ENCODE measurements around the gene MPZL2. TPM values are rescaled to one million over a fixed set of nuclear protein-coding genes. Genes with fewer than 3 reads are reported as not detected.

Gene MPZL2
- total RNA-seq, 1 experiment from 2014 or later: 1.2 TPM

DNA sequence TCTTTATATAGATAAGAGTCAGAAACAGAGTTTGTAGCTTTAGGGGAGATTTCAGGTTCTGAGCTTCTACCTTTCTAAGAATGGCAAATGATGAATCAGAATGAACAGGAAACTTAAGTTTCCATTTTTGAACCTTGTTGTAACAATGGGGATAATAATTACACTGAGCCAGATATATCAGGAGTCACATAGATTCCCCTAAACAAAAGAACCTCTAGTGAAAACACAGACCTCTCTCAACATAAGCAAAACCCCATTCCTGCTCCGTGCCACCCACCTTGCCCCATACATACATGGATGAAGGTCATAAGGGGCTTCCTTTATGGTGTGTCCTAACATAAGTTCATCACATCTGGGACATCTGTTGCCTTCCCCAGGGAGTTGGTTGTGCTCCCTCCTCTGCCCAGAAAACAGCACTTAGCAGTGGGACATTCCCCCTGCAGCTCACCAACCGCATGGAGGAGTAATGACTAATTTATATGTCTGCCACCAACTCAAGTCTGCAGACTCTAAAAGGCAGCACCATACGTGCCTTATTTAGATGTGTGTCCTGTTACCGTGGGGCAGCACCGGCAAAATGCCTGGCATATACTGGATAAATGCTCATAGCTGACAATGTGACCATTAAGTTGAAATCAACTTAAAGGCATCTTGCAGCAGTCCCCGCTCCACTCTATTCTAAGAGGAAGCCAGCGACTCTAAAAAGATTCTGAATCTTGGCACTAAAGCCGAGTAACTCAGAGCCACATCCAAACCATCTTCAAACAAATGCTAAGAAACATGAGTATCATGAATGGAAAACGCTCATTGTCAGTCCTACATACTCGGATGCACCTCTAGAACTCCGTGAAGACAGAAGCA is 47.2 kb downstream of the MPZL2 start:
- Mint-ChIP-seq H3K9me3 (peaks cover 4% of the 10 kb centered on the region), H3K36me3 (no peaks in the 10 kb centered on the region), H3K27ac (no peak overlapping the region), H3K4me3 (no peak overlapping the region), H3K27me3 (ENCODE audit: low read depth) (peaks cover 6% of the 10 kb centered on the region), H3K4me1 (peaks cover 31% of the 10 kb centered on the region)
- ChIA-PET POLR2A (no interaction called here), CTCF (interaction anchor here (1.4 kb wide), 1 partner anchor 18 kb away, joined by 7 read pairs; no protein-coding TSS in a partner anchor)
- no peak for ATAC-seq
- TF ChIP-seq RELA (CRISPR knock-in tag; IDR thresholded peaks at IDR 0.05; ENCODE audit: borderline replicate concordance): no peak
- TF ChIP-seq, protein P1, sequence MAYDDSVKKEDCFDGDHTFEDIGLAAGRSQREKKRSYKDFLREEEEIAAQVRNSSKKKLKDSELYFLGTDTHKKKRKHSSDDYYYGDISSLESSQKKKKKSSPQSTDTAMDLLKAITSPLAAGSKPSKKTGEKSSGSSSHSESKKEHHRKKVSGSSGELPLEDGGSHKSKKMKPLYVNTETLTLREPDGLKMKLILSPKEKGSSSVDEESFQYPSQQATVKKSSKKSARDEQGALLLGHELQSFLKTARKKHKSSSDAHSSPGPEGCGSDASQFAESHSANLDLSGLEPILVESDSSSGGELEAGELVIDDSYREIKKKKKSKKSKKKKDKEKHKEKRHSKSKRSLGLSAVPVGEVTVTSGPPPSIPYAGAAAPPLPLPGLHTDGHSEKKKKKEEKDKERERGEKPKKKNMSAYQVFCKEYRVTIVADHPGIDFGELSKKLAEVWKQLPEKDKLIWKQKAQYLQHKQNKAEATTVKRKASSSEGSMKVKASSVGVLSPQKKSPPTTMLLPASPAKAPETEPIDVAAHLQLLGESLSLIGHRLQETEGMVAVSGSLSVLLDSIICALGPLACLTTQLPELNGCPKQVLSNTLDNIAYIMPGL (CRISPR knock-in tag; IDR thresholded peaks at IDR 0.05): no peak
- TF ChIP-seq, protein P2, sequence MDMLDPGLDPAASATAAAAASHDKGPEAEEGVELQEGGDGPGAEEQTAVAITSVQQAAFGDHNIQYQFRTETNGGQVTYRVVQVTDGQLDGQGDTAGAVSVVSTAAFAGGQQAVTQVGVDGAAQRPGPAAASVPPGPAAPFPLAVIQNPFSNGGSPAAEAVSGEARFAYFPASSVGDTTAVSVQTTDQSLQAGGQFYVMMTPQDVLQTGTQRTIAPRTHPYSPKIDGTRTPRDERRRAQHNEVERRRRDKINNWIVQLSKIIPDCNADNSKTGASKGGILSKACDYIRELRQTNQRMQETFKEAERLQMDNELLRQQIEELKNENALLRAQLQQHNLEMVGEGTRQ (CRISPR knock-in tag; IDR thresholded peaks at IDR 0.05): no peak
- TF ChIP-seq NR3C1 (CRISPR knock-in tag; conservative IDR thresholded peaks at IDR 0.05; ENCODE audit: low read depth): no peak
- TF ChIP-seq, protein P3, sequence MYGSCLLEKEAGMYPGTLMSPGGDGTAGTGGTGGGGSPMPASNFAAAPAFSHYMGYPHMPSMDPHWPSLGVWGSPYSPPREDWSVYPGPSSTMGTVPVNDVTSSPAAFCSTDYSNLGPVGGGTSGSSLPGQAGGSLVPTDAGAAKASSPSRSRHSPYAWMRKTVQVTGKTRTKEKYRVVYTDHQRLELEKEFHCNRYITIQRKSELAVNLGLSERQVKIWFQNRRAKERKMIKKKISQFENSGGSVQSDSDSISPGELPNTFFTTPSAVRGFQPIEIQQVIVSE (CRISPR knock-in tag; IDR thresholded peaks at IDR 0.05; ENCODE audit: borderline replicate concordance): no peak
- TF ChIP-seq SOX15 (CRISPR knock-in tag; IDR thresholded peaks at IDR 0.05): no peak
- no peak for TF ChIP-seq TP53 (CRISPR knock-in tag; IDR thresholded peaks at IDR 0.05)
- no peak for DNase-seq (ENCODE audit: low spot score)

DNA sequence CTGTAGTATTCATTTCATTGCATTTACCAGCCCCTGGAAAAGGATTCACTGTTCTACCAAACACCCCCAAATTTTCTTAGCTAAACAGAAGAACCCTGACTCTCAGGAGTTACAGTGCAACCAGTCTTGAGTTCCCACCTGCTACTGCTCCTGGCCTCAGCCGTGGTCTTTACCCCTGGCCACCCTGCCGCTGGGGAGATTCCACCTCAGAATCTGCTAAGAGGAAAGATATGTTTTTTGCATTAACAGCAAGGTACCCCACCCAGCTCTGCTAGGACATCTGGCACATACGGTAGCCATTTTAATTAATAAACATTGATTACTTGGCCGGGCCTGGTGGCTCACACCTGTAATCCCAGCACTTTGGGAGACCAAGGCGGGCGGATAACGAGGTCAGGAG is 48.3 kb downstream of the MPZL2 start:
- ATAC-seq: no peak
- CTCF ChIA-PET: interaction anchor here (1.4 kb wide), 1 partner anchor 17 kb away, joined by 7 read pairs; no protein-coding TSS in a partner anchor
- H3K27me3 Mint-ChIP-seq (ENCODE audit: low read depth): peaks cover 6% of the 10 kb centered on the region

DNA sequence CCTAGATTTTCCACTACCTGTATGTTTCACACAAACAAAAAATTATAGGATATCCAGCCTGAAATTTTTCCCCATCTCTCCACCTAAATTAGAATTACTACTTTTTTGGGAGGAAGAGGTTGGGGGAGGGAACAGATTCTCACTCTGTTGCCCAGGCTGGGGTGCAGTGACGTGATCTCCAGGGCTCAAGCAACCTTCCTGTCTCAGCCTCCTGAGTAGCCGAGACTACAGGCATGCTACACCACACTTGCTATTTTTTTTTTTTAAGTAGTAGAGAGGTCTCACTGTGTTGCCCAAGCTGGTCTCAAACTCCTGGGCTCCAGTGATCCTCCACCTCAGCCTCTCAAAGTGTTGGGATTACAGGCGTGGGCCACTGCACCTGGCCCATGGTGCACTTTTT is 48.8 kb downstream of the MPZL2 start:
- CTCF ChIA-PET: interaction anchor here (1.4 to 5.8 kb wide), 2 partner anchors 17 to 80 kb away, joined by 5 to 44 read pairs; no protein-coding TSS in a partner anchor
- DNase-seq (ENCODE audit: low spot score): no peak
- no peak for ATAC-seq
- no peak overlapping the region for H3K27ac Mint-ChIP-seq
- peaks cover 5% of the 10 kb centered on the region for H3K27me3 Mint-ChIP-seq (ENCODE audit: low read depth)
- POLR2A ChIA-PET: no interaction called here
- H3K9me3 Mint-ChIP-seq: peaks cover 4% of the 10 kb centered on the region
- H3K4me1 Mint-ChIP-seq: peaks cover 47% of the 10 kb centered on the region
- no peaks in the 10 kb centered on the region for H3K36me3 Mint-ChIP-seq
- no peak overlapping the region for H3K4me3 Mint-ChIP-seq
- no peak for TF ChIP-seq FOXP1 (CRISPR knock-in tag; IDR thresholded peaks at IDR 0.05; ENCODE audit: borderline replicate concordance)
- no peak for TF ChIP-seq JAZF1 (CRISPR knock-in tag; IDR thresholded peaks at IDR 0.05)
- TF ChIP-seq, protein P4, sequence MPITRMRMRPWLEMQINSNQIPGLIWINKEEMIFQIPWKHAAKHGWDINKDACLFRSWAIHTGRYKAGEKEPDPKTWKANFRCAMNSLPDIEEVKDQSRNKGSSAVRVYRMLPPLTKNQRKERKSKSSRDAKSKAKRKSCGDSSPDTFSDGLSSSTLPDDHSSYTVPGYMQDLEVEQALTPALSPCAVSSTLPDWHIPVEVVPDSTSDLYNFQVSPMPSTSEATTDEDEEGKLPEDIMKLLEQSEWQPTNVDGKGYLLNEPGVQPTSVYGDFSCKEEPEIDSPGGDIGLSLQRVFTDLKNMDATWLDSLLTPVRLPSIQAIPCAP (CRISPR knock-in tag; IDR thresholded peaks at IDR 0.05): no peak
- TF ChIP-seq IRF2 (CRISPR knock-in tag; IDR thresholded peaks at IDR 0.05; ENCODE audit: borderline replicate concordance, low read depth): no peak
- TF ChIP-seq, protein P5, sequence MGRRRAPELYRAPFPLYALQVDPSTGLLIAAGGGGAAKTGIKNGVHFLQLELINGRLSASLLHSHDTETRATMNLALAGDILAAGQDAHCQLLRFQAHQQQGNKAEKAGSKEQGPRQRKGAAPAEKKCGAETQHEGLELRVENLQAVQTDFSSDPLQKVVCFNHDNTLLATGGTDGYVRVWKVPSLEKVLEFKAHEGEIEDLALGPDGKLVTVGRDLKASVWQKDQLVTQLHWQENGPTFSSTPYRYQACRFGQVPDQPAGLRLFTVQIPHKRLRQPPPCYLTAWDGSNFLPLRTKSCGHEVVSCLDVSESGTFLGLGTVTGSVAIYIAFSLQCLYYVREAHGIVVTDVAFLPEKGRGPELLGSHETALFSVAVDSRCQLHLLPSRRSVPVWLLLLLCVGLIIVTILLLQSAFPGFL (CRISPR knock-in tag; IDR thresholded peaks at IDR 0.05; ENCODE audit: borderline replicate concordance): no peak
- TF ChIP-seq, protein P6, sequence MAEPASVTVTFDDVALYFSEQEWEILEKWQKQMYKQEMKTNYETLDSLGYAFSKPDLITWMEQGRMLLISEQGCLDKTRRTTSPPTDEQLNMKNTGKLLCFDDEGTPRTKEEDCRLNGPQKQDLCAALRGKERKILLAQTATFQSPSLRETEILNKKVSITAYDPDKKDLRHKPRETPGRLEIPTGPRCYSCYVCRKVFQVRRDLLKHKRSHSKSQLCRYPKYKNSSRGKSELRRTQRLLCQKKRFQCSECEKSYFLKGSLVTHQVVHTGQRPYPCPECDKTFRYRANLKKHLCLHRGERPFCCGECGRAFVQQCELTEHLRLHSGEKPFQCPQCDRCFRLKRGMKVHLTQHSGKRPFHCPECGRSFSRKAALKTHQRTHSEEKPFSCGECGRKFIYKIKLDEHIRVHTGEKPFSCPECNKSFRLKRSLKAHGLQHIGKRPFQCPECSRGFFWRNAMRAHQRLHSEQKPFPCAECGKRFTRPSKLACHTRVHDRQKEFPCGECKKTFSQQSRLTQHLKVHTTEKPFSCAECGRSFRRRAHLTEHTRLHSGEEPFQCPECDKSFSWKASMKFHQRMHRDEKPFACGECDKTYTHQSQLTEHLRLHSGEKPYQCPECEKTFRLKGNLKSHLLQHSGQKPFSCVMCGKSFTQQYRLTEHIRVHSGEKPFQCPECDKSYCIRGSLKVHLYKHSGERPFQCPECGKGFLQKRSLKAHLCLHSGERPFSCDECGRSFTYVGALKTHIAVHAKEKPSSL (CRISPR knock-in tag; conservative IDR thresholded peaks at IDR 0.05): no peak
- TF ChIP-seq KAT7 (CRISPR knock-in tag; IDR thresholded peaks at IDR 0.05; ENCODE audit: borderline replicate concordance): no peak
- TF ChIP-seq, protein P7, sequence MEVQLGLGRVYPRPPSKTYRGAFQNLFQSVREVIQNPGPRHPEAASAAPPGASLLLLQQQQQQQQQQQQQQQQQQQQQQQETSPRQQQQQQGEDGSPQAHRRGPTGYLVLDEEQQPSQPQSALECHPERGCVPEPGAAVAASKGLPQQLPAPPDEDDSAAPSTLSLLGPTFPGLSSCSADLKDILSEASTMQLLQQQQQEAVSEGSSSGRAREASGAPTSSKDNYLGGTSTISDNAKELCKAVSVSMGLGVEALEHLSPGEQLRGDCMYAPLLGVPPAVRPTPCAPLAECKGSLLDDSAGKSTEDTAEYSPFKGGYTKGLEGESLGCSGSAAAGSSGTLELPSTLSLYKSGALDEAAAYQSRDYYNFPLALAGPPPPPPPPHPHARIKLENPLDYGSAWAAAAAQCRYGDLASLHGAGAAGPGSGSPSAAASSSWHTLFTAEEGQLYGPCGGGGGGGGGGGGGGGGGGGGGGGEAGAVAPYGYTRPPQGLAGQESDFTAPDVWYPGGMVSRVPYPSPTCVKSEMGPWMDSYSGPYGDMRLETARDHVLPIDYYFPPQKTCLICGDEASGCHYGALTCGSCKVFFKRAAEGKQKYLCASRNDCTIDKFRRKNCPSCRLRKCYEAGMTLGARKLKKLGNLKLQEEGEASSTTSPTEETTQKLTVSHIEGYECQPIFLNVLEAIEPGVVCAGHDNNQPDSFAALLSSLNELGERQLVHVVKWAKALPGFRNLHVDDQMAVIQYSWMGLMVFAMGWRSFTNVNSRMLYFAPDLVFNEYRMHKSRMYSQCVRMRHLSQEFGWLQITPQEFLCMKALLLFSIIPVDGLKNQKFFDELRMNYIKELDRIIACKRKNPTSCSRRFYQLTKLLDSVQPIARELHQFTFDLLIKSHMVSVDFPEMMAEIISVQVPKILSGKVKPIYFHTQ (CRISPR knock-in tag; IDR thresholded peaks at IDR 0.05): no peak
- no peak for TF ChIP-seq SMAD4 (CRISPR knock-in tag; IDR thresholded peaks at IDR 0.05)

More for the DNA sequence above, 48.3 kb downstream of the MPZL2 start:
- no peak for DNase-seq (ENCODE audit: low spot score)
- peaks cover 4% of the 10 kb centered on the region for H3K9me3 Mint-ChIP-seq
- TF ChIP-seq, protein P8, sequence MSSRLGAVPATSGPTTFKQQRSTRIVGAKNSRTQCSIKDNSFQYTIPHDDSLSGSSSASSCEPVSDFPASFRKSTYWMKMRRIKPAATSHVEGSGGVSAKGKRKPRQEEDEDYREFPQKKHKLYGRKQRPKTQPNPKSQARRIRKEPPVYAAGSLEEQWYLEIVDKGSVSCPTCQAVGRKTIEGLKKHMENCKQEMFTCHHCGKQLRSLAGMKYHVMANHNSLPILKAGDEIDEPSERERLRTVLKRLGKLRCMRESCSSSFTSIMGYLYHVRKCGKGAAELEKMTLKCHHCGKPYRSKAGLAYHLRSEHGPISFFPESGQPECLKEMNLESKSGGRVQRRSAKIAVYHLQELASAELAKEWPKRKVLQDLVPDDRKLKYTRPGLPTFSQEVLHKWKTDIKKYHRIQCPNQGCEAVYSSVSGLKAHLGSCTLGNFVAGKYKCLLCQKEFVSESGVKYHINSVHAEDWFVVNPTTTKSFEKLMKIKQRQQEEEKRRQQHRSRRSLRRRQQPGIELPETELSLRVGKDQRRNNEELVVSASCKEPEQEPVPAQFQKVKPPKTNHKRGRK (CRISPR knock-in tag; IDR thresholded peaks at IDR 0.05; ENCODE audit: borderline replicate concordance): no peak
- peaks cover 42% of the 10 kb centered on the region for H3K4me1 Mint-ChIP-seq
- H3K4me3 Mint-ChIP-seq: no peak overlapping the region
- POLR2A ChIA-PET: no interaction called here
- H3K36me3 Mint-ChIP-seq: no peaks in the 10 kb centered on the region
- H3K27ac Mint-ChIP-seq: no peak overlapping the region

Measured in WTC11 (cell line).